PC-3 (cell line): Measurements from ENCODE around the gene ARID5A. TPM values are rescaled to one million over a fixed set of nuclear protein-coding genes. Genes with fewer than 3 reads are reported as not detected.
A peak's percentile ranks its signal among the peaks of the same experiment; 100 is the strongest.

Source experiments
- ATAC-seq: fragments of 200-7000 bp; cut with Tn5 transposase; 2 replicates; pipeline ENCODE4 v1.9.1; 2020; ENCODE audit warnings: mild to moderate bottlenecking, moderate library complexity
- BruUV-seq: library from RNA; stranded (reverse); fragments of 400-500 nt; replicated peaks from 2 replicates; lab custom pipeline; 2021; lab: Mats Ljungman, UMichigan
- CTCF ChIA-PET: fragments of 300-600 bp; sonication (Branson Sonifier 250); formaldehyde crosslinking; loops from one replicate; lab custom pipeline; 2022; ENCODE audit warnings: antibody characterized with exemption; lab: Charles Lee
- POLR2A ChIA-PET: fragments of 300-600 bp; sonication (Branson Sonifier 250); formaldehyde crosslinking; loops from one replicate; lab custom pipeline; 2022; ENCODE audit warnings: antibody characterized with exemption; ENCODE audit not compliant: unreplicated experiment; lab: Charles Lee
- DNase-seq: peaks from one replicate; pipeline ENCODE4 v3.0.0-alpha.2; 2015
- H2AFZ ChIP-seq: fragments of 300-600 bp; sonication (generic); 2 replicates; pipeline ENCODE4 v1.6.0; 2016; ENCODE audit warnings: antibody characterized with exemption, low read length
- H3F3A ChIP-seq: fragments of 300-600 bp; sonication (generic); one replicate; pipeline ENCODE4 v1.6.0; 2017; ENCODE audit warnings: antibody characterized with exemption, low read length, control low read depth, mild to moderate bottlenecking; ENCODE audit not compliant: unreplicated experiment
- H3K27ac ChIP-seq: fragments of 300-600 bp; sonication (generic); 2 replicates; pipeline ENCODE4 v1.5.1; 2016; ENCODE audit warnings: mild to moderate bottlenecking, low read length
- H3K27me3 ChIP-seq: fragments of 300-600 bp; sonication (generic); 2 replicates; pipeline ENCODE4 v1.6.1; 2016; ENCODE audit warnings: low read length, mixed read lengths
- H3K36me3 ChIP-seq: fragments of 300-600 bp; sonication (generic); 2 replicates; pipeline ENCODE4 v1.6.1; 2016; ENCODE audit warnings: low read depth, mixed run types, low read length, mixed read lengths
- H3K4me1 ChIP-seq: fragments of 300-600 bp; sonication (generic); 2 replicates; pipeline ENCODE4 v1.5.1; 2016; ENCODE audit warnings: low read length; ENCODE audit not compliant: insufficient read depth
- H3K4me2 ChIP-seq: fragments of 300-600 bp; sonication (generic); 2 replicates; pipeline ENCODE4 v1.6.0; 2016; ENCODE audit warnings: low read length
- H3K4me3 ChIP-seq: fragments of 300-600 bp; sonication (generic); 2 replicates; pipeline ENCODE4 v1.5.1; 2016; ENCODE audit warnings: mild to moderate bottlenecking, low read length, mixed read lengths
- H3K79me2 ChIP-seq: fragments of 300-600 bp; sonication (generic); 2 replicates; pipeline ENCODE4 v1.6.1; 2017; ENCODE audit warnings: low read length, mixed read lengths
- H3K9ac ChIP-seq: fragments of 300-600 bp; sonication (generic); 2 replicates; pipeline ENCODE4 v1.6.0; 2016; ENCODE audit warnings: mild to moderate bottlenecking, low read length
- H3K9me2 ChIP-seq: fragments of 300-600 bp; sonication (generic); replicated peaks from 2 replicates; pipeline ENCODE4 v1.6.1; 2016; ENCODE audit warnings: mixed run types, low read length, mixed read lengths
- H3K9me3 ChIP-seq: fragments of 300-600 bp; sonication (generic); 2 replicates; pipeline ENCODE4 v1.6.1; 2016; ENCODE audit warnings: low read length, mixed read lengths
- H4K20me1 ChIP-seq: fragments of 300-600 bp; sonication (generic); 2 replicates; pipeline ENCODE4 v1.6.1; 2016; ENCODE audit warnings: low read length, mixed read lengths
- CTCF ChIP-seq: fragments of 300-600 bp; sonication (generic); conservative IDR thresholded peaks from 2 replicates; pipeline ENCODE4 v1.5.1; 2017; ENCODE audit warnings: antibody characterized with exemption, low read depth, mild to moderate bottlenecking, low read length
- EZH2 ChIP-seq: fragments of 300-600 bp; sonication (generic); IDR thresholded peaks from one replicate; pipeline ENCODE4 v1.6.1; 2017; ENCODE audit warnings: antibody characterized with exemption, mild to moderate bottlenecking, low read length; ENCODE audit not compliant: unreplicated experiment
- EZH2phosphoT487 ChIP-seq: fragments of 300-600 bp; sonication (generic); IDR thresholded peaks from 2 replicates; pipeline ENCODE4 v1.6.1; 2018; ENCODE audit warnings: mild to moderate bottlenecking, antibody characterized with exemption, low read length, borderline replicate concordance
- intact Hi-C: fragments of 100-400 bp; cut with micrococcal nuclease; formaldehyde crosslinking; loops from 2 replicates; pipeline ENCODE4 v1.9.0; 2023
- total RNA-seq: library from RNA; depleted of rRNA; stranded (reverse); fragments of >200 nt; gene quantifications from 2 replicates; pipeline ENCODE4 v1.2.3, GENCODE V29; 2014

Gene ARID5A
- total RNA-seq, 1 experiment from 2014 or later, result 8.2 TPM

- Histone ChIP-seq H3K4me2 (peak overlapping the region; percentile 33), H3K4me3 (no peak overlapping the region), H3K4me1 (peaks cover 27% of the 10 kb centered on the region), H4K20me1 (no peaks in the 10 kb centered on the region), H3K36me3 (no peaks in the 10 kb centered on the region), H3K27me3 (no peaks in the 10 kb centered on the region), H3K79me2 (no peaks in the 10 kb centered on the region), H3K27ac (no peak overlapping the region), H3K9ac (no peak overlapping the region), H3K9me2 (no peaks in the 10 kb centered on the region), H3K9me3 (no peaks in the 10 kb centered on the region), H3F3A (peaks cover 6% of the 10 kb centered on the region), H2AFZ (peak overlapping the region; percentile 54)
- ChIA-PET CTCF (interaction anchor here (1.0 to 2.5 kb wide), 2 partner anchors 96 to 102 kb away, joined by 3 to 38 read pairs; no protein-coding TSS in a partner anchor), POLR2A (interaction anchor here (0.6 kb wide), 1 partner anchor 1231 kb away, joined by 3 read pairs; no protein-coding TSS in a partner anchor)
- ATAC-seq, result peak; percentile 77
- no TSS peak for BruUV-seq
- intact Hi-C loops, result loop anchor here (1.0 to 5.0 kb wide), 6 partner anchors 42 to 371 kb away; partner anchors contain the start of gene ASTL
- TF ChIP-seq CTCF, result peak; percentile 94
- TF ChIP-seq EZH2phosphoT487, result no peak
- peak; percentile 93 for DNase-seq
Measured at GRCh38 chr2:96509114-96509846, 27.3 kb upstream of the ARID5A start.

GRCh38 chr2:96509847-96510230 is 26.7 kb upstream of the ARID5A start:
- CTCF ChIA-PET, result interaction anchor here (1.0 to 2.5 kb wide), 2 partner anchors 97 to 102 kb away, joined by 3 to 38 read pairs; no protein-coding TSS in a partner anchor
- no peaks in the 10 kb centered on the region for H3K9me2 ChIP-seq
- H3K27me3 ChIP-seq, result no peaks in the 10 kb centered on the region
- no peak overlapping the region for H3K9ac ChIP-seq
- no peak overlapping the region for H3K27ac ChIP-seq
- H3K4me1 ChIP-seq, result peaks cover 26% of the 10 kb centered on the region
- peak overlapping the region; percentile 54; the same call in 1 of the 2 replicates for H2AFZ ChIP-seq
- H3F3A ChIP-seq, result peaks cover 6% of the 10 kb centered on the region
- no peak for TF ChIP-seq EZH2phosphoT487
- no peak for TF ChIP-seq CTCF
- no peak for TF ChIP-seq EZH2
- BruUV-seq, result no TSS peak
- no peak overlapping the region for H3K4me3 ChIP-seq
- H3K4me2 ChIP-seq, result peak overlapping the region; percentile 33
- intact Hi-C loops, result loop anchor here (1.0 to 5.0 kb wide), 6 partner anchors 43 to 372 kb away; partner anchors contain the start of gene ASTL
- no peaks in the 10 kb centered on the region for H3K79me2 ChIP-seq
- no peaks in the 10 kb centered on the region for H3K9me3 ChIP-seq
- ATAC-seq (no peak), DNase-seq (no peak)
- POLR2A ChIA-PET, result no interaction called here
- H4K20me1 ChIP-seq, result no peaks in the 10 kb centered on the region
- no peaks in the 10 kb centered on the region for H3K36me3 ChIP-seq
